Measurements from ENCODE around the gene PLSCR5.

GRCh38 chr3:146625186-146625775, 20.1 kb upstream of the PLSCR5 start:
- TF ChIP-seq, protein P1, sequence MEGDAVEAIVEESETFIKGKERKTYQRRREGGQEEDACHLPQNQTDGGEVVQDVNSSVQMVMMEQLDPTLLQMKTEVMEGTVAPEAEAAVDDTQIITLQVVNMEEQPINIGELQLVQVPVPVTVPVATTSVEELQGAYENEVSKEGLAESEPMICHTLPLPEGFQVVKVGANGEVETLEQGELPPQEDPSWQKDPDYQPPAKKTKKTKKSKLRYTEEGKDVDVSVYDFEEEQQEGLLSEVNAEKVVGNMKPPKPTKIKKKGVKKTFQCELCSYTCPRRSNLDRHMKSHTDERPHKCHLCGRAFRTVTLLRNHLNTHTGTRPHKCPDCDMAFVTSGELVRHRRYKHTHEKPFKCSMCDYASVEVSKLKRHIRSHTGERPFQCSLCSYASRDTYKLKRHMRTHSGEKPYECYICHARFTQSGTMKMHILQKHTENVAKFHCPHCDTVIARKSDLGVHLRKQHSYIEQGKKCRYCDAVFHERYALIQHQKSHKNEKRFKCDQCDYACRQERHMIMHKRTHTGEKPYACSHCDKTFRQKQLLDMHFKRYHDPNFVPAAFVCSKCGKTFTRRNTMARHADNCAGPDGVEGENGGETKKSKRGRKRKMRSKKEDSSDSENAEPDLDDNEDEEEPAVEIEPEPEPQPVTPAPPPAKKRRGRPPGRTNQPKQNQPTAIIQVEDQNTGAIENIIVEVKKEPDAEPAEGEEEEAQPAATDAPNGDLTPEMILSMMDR (IDR thresholded peaks at IDR 0.05) = no peak
- no peak for TF ChIP-seq POLR2A (IDR thresholded peaks at IDR 0.05)

All from stomach (tissue), 4 donors.